Left kidney (tissue), 2 donors: Measurements from ENCODE around the gene DPEP2. TPM values are rescaled to one million over a fixed set of nuclear protein-coding genes. Genes with fewer than 3 reads are reported as not detected.
"Not testable (repeated sequence)": the region's sequence is repeated elsewhere in the genome, so short reads cannot be mapped to it uniquely, and the experiment has no call there.

Experiments
- DNase-seq: peaks from one replicate; pipeline ENCODE4 v3.0.0-alpha.2; 2013
- polyA plus RNA-seq: library from polyadenylated mRNA; unstranded; fragments of 120-200 nt; gene quantifications from one replicate; pipeline ENCODE4 v1.2.1, GENCODE V29; 2013; ENCODE audit not compliant: insufficient read length

DPEP2 gene
- polyA plus RNA-seq, 1 donor, result 1.2 TPM

- DNase-seq, result no peak
These were observed 6.6 kb upstream of the DPEP2 start for GRCh38 chr16:68005786-68006286.

DNA sequence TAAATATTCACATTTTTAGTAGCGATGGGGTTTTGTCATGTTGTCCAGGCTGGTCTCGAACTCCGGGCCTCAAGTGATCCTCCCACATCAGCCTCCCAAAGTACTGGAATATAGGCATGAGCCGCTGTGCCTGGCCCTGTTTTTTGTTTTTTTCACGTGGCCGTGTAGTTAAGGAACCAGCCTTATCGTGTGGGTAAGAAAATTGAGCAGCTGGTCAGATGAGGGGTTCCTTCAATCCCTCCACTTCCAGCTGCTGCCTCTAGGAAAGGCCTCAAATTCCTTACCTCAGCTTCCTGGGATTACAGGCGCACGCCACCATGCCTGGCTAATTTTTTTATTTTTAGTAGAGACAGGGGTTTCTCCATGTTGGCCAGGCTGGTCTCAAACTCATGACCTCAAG is 5.9 kb upstream of the DPEP2 start:
- DNase-seq, result no peak

DNA sequence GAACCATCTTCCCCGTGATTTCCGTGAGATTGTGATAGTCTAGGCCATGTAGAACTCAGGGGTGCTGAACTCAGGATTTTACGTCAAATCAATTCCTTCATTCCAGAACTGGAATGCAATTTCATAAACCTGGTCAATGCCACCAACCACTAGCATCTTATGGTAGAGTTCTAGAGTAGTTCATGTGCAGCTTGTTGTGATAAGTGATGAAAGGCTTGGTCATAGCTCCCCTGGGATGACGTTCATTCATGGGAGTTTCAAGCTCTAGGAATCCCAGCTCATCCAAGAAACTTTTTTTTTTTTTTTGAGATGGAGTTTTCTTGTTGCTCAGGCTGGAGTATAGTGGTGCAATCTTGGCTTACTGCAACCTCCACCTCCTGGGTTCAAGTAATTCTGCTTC is 3.7 kb upstream of the DPEP2 start:
- no peak for DNase-seq

- no peak for DNase-seq
These were observed 1.2 kb upstream of the DPEP2 start for GRCh38 chr16:68000450-68000849.

- no peak for DNase-seq
These were observed 701 bp upstream of the DPEP2 start for GRCh38 chr16:67999985-68000384.

DNA sequence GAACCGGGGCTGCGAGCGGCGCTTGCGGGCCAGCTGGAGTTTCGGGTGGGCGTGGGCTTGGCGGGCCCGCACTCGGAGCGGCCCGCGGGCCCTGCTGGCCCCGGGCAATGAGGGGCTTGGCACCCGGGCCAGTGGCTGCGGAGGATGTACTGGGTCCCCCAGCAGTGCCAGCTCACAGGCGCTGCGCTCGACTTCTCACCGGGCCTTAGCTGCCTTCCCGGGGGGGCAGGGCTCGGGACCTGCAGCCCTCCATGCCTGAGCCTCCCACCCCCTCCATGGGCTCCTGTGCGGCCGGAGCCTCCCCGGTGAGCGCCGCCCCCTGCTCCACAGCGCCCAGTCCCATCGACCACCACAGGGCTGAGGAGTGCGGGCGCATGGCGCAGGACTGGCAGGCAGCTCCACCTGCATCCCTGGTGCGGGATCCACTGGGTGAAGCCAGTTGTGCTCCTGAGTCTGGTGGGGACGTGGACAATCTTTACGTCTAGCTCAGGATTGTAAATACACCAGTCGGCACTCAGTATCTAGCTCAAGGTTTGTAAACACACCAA is 979 bp downstream of the DPEP2 start:
- DNase-seq, result not testable (repeated sequence)

- no peak for DNase-seq
These were observed 2.6 kb downstream of the DPEP2 start for GRCh38 chr16:67996666-67997065.

- DNase-seq, result no peak
These were observed 3.9 kb downstream of the DPEP2 start for GRCh38 chr16:67995423-67995822.

- not testable (repeated sequence) for DNase-seq
These were observed 5.3 kb downstream of the DPEP2 start for GRCh38 chr16:67994040-67994408.

- peak; percentile 53 for DNase-seq
These were observed 5.9 kb downstream of the DPEP2 start for GRCh38 chr16:67993207-67994039.

DNA sequence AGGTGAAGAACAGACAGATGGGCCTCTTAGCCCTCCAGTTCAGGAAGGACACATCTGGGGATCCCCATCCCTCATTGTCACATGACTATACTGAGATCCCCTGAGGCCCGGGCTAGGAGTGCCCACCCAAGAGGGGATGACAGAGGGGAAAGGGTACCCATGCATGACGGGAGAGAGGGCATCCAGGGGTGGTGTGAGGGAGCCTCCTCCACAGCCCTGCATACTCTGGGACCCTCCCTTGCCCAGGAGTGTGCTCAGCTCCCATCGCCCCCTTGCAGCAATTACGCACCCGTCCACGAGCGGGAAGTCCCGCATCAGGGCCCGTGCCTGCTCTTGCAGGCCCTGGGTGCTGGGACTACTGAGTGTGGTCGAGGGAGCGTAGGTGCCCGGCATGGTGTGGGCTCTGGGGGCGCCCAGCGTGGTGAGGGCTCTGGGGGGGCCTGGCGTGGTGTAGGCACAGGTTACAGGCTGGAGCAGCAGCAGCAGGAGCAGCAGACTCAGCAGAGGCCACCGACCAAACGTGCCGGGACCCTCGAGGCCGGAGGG is 6.5 kb downstream of the DPEP2 start:
- no peak for DNase-seq

GRCh38 chr16:67990018-67990386 is 9.3 kb downstream of the DPEP2 start:
- DNase-seq, result no peak

DNA sequence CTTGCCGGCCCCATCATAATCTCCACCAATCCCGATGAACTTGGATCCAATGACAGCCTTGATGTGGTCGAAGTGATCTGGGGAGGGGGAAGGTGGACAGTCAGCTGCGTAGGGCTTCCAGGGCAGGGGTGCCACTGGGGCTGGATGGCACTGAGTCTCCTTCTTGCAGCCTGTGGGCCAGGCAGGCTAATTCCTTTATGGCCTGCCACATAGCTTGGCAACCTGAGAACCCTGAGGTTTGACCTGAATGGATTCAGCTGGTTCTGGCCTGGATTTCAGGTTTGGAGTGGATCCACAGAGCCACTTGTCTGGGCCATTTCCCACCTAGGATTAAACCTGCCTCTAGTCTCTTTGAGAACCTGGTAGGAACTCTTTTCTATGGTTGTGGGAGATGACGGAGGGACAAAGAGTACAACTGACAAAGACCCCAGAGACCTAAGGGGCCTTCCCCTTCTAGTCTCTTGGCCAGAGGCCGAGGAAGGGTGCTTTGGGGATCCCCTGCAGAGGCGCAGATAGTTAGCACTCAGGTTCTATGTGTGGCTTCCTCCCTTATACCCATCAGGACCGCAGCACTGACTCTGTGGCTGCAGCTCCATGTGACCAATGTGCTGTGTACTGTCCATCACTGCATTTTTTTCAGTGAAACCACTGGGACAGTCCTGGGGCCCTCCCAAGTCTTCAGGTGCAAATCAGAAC is 9.8 kb downstream of the DPEP2 start:
- no peak for DNase-seq

GRCh38 chr16:67988675-67989074 is 10.6 kb downstream of the DPEP2 start:
- no peak for DNase-seq

- DNase-seq, result no peak
These were observed 11.7 kb downstream of the DPEP2 start for GRCh38 chr16:67987460-67988160.

DNA sequence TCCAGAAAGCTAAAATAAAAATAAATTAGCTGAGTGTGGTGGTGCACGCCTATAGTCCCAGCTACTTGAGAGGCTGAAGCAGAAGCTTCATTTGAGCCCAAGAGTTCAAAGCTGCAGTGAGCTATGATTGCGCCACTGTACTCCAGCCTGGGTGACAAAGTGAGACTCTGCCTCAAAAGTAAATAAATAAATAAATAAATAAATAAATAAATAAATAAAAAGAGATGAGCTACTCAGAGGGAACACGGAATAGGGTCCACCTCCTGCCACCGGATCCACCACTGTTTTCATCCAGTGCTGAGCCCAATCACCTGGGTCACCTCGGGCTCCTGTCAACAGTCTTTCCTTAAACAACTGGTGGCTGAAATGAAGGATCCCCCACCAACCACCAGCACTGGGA is 12.3 kb downstream of the DPEP2 start:
- no peak for DNase-seq

DNA sequence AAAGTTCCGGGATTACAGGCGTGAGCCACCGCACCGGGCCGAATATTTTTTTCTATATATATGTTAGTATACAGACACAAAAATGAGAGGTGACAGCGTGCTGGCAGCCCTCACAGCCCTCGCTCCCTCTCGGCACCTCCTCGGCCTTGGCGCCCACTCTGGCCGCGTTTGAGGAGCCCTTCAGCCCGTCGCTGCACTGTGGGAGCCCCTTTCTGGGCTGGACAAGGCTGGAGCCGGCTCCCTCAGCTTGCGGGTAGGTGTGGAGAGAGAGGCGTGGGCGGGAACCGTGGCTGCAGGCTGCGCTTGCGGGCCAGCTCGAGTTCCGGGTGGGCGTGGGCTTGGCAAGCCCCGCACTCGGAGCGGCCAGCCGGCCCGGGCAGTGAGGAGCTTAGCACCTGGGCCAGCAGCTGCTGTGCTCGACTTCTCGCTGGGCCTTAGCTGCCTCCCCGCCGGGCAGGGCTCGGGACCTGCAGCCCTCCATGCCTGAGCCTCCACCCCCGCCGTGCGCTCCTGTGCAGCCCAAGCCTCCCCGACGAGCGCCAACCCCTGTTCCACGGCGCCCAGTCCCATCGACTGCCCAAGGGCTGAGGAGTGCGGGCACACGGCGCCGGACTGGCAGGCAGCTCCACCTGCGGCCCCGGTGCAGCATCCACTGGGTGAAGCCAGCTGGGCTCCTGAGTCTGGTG is 17.1 kb downstream of the DPEP2 start:
- DNase-seq, result no peak

DNA sequence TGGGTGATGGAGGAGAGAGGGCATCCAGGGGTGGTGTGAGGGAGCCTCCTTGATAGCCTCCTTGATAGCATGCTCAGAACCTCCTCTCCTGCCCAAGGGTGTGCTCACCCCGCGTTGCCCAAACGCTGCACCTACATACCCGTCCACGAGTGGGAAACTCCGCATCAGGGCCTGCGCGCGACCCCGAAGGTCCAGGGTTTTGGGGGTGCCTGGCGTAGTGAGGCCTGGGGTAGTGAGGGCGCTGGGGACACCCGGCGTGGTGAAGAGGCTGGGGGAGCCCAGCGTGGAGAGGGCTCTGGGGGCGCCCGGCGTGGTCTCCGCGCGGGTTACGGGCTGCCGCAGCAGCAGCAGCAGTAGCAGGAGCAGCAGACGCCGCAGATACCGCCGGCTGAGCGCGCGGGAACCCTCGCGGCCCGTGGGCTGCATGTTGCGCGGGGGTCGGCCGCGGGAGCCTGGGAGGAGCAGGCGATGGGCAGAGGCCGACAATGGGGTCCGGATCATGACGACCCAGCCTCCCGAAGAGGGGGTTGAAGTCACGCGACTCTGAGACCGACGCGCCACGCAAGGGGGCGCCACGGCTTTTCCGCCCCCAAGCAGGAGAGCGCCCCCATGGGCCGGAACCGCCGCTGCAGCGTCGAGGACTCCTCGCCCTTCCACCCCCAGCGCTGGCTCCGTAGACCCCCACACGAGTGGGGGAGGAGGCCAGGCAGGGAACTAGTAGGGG is 19.2 kb downstream of the DPEP2 start, which contains the start of gene DPEP3:
Gene DPEP3 (minus strand): TSS at position 545 of the 724 bp plus-strand sequence. CDS start 119 bp downstream, at position 426.
- no peak for DNase-seq

GRCh38 chr16:67977469-67978227 is 21.6 kb downstream of the DPEP2 start:
- no peak for DNase-seq

GRCh38 chr16:67977005-67977404 is 22.3 kb downstream of the DPEP2 start:
- DNase-seq, result no peak
